ENCODE results near the gene B4GALT2. TPM values are rescaled to one million over a fixed set of nuclear protein-coding genes. Genes with fewer than 3 reads are reported as not detected.

The B4GALT2 gene
- total RNA-seq, 1 experiment from 2014 or later: 76.8 TPM

DNA sequence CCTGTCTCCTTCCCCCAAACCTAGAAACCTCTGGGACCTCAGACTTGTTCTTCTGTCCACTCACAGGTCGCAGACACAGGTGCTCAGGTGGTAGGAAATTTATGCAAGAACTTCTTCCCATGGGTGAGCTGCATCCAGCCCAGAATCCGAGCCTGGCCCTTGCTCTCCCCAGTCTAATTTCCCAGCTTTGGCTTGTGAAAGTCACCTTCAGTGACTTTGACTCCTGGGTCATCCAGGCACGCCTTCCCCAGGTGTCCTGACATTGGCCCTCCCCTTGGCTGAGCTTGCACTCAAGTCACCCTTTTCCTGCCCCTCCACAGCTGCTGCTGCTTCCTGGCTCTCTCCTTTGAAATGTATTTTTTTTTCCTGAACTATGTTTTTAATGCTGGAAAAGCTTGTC is 25.6 kb upstream of the B4GALT2 start:
- no peak for DNase-seq (ENCODE audit: low read depth, low spot score)
- ChIA-PET RAD21 (ENCODE audit: low non-redundant PET in 1 of 2, low total read pairs in 2 of 2, uncharacterized antibody in 2 of 2, unreplicated experiment in 2 of 2) (no interaction called here), POLR2A (no interaction called here), CTCF (no interaction called here)
- H3K27me3 ChIP-seq (ENCODE audit: insufficient read depth, low read length): no peaks in the 10 kb centered on the region
- no peaks in the 10 kb centered on the region for H3K9me2 ChIP-seq (ENCODE audit: insufficient read depth)
- H3K79me2 ChIP-seq (ENCODE audit: insufficient read depth, low read length): no peaks in the 10 kb centered on the region; the same call in 1 of the 2 replicates
- intact Hi-C loops (cut with micrococcal nuclease): no loop called here
- H3K9ac ChIP-seq (ENCODE audit: low read length): no peak overlapping the region
- no peak for ATAC-seq
- no peaks in the 10 kb centered on the region for H3K9me3 ChIP-seq (ENCODE audit: control insufficient read depth in 1 of 2, insufficient read depth in 1 of 2, low read depth in 1 of 2, low read length in 2 of 2)
- no TSS peak for BruUV-seq (replicated peaks)
- H3K4me1 ChIP-seq (ENCODE audit: control insufficient read depth in 1 of 2, insufficient read depth in 2 of 2, low read length in 2 of 2): peaks cover 0 to under 1% of the 10 kb centered on the region in 2 experiments; a peak in 1 of 4 replicates
- no peak overlapping the region for H3K4me3 ChIP-seq (replicated peaks in 1 of 2; ENCODE audit: low read depth in 1 of 2, low read length in 2 of 2)
- H3K36me3 ChIP-seq (ENCODE audit: control insufficient read depth in 1 of 2, insufficient read depth in 2 of 2, low read length in 2 of 2): 0 out of 4 replicates have a peak, but pooled peaks cover 3 to 4% of the 10 kb centered on the region in 2 experiments
- no peak overlapping the region for H3K4me2 ChIP-seq (ENCODE audit: low read length)
- TF ChIP-seq EGR1 (IDR thresholded peaks at IDR 0.05; ENCODE audit: low read depth) (no peak), YY1 (IDR thresholded peaks at IDR 0.05; ENCODE audit: extremely low read depth, insufficient replicate concordance, low read depth, low read length) (no peak), ZNF274 (IDR thresholded peaks at IDR 0.05; ENCODE audit: low read depth, low read length) (no peak), TCF7L2 (IDR thresholded peaks at IDR 0.05; ENCODE audit: borderline replicate concordance, extremely low read depth, insufficient read depth, insufficient read length) (no peak)
- H3K27ac ChIP-seq (ENCODE audit: low read depth, low read length): no peak overlapping the region
- H2AFZ ChIP-seq (ENCODE audit: low read depth, low read length, poor library complexity, severe bottlenecking): no peak overlapping the region
- H4K20me1 ChIP-seq (ENCODE audit: insufficient read depth): no peaks in the 10 kb centered on the region

DNA sequence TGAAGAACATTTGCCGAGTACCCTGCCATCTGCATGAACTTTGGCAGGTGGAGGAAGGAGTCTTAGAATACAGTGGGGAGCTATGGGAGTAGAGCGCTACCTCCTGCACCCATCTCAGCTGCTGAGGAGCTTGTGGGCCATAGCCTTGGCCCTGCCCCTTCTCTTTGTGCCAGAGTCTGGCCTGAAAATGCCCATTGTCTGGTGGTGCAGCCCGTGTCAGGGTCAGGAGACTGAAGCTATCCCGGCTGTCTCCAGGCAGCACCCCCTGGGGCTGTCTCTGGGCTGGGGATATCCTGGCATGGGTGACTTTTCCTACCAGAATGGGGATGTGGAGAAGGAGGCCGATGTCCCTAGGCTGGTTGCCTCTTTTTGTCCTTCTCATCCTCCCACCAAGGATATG is 25.0 kb upstream of the B4GALT2 start:
- Histone ChIP-seq H3K4me2 (ENCODE audit: low read length) (no peak overlapping the region), H3K36me3 (ENCODE audit: control insufficient read depth in 1 of 2, insufficient read depth in 2 of 2, low read length in 2 of 2) (0 out of 4 replicates have a peak, but pooled peaks cover 3 to 4% of the 10 kb centered on the region in 2 experiments), H3K4me3 (replicated peaks in 1 of 2; ENCODE audit: low read depth in 1 of 2, low read length in 2 of 2) (no peak overlapping the region), H3K27ac (ENCODE audit: low read depth, low read length) (no peak overlapping the region), H3K4me1 (ENCODE audit: control insufficient read depth in 1 of 2, insufficient read depth in 2 of 2, low read length in 2 of 2) (no peaks in the 10 kb centered on the region), H4K20me1 (ENCODE audit: insufficient read depth) (no peaks in the 10 kb centered on the region), H3K9me3 (ENCODE audit: control insufficient read depth in 1 of 2, insufficient read depth in 1 of 2, low read depth in 1 of 2, low read length in 2 of 2) (no peaks in the 10 kb centered on the region), H3K79me2 (ENCODE audit: insufficient read depth, low read length) (no peaks in the 10 kb centered on the region), H3K9ac (ENCODE audit: low read length) (no peak overlapping the region), H3K9me2 (ENCODE audit: insufficient read depth) (no peaks in the 10 kb centered on the region), H2AFZ (ENCODE audit: low read depth, low read length, poor library complexity, severe bottlenecking) (no peak overlapping the region), H3K27me3 (ENCODE audit: insufficient read depth, low read length) (no peaks in the 10 kb centered on the region)
- POLR2A ChIA-PET: no interaction called here
- RAD21 ChIA-PET (ENCODE audit: low non-redundant PET in 1 of 2, low total read pairs in 2 of 2, uncharacterized antibody in 2 of 2, unreplicated experiment in 2 of 2): no interaction called here
- TF ChIP-seq, protein P1, sequence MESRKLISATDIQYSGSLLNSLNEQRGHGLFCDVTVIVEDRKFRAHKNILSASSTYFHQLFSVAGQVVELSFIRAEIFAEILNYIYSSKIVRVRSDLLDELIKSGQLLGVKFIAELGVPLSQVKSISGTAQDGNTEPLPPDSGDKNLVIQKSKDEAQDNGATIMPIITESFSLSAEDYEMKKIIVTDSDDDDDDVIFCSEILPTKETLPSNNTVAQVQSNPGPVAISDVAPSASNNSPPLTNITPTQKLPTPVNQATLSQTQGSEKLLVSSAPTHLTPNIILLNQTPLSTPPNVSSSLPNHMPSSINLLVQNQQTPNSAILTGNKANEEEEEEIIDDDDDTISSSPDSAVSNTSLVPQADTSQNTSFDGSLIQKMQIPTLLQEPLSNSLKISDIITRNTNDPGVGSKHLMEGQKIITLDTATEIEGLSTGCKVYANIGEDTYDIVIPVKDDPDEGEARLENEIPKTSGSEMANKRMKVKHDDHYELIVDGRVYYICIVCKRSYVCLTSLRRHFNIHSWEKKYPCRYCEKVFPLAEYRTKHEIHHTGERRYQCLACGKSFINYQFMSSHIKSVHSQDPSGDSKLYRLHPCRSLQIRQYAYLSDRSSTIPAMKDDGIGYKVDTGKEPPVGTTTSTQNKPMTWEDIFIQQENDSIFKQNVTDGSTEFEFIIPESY (IDR thresholded peaks at IDR 0.05; ENCODE audit: extremely low read depth, insufficient replicate concordance, low read length): no peak
- TF ChIP-seq POLR2AphosphoS5 (IDR thresholded peaks at IDR 0.05; ENCODE audit: low read depth, low read length) (no peak), RAD21 (IDR thresholded peaks at IDR 0.05; ENCODE audit: low read depth) (no peak), FOSL1 (IDR thresholded peaks at IDR 0.05; ENCODE audit: low read depth) (no peak), CEBPB (IDR thresholded peaks at IDR 0.05; ENCODE audit: low read depth) (no peak), SP1 (IDR thresholded peaks at IDR 0.05; ENCODE audit: low read depth) (no peak)
- CTCF ChIA-PET: no interaction called here
- no TSS peak for BruUV-seq (replicated peaks)
- ATAC-seq (no peak), DNase-seq (ENCODE audit: low read depth, low spot score) (no peak)
- intact Hi-C loops (cut with micrococcal nuclease): no loop called here

All from HCT116 (cell line).